OCI-LY1 (cell line): ENCODE results near the gene ADD2.

Experiments
- H2AFZ ChIP-seq: fragments of 200-600 bp; sonication (generic), shearing (Covaris generic); 2 replicates; pipeline ENCODE4 v1.6.0; 2014; ENCODE audit warnings: antibody characterized with exemption, mild to moderate bottlenecking, low read length
- H3F3A ChIP-seq: fragments of 200-600 bp; sonication (generic), shearing (Covaris generic); 2 replicates; pipeline ENCODE4 v1.6.0; 2014; ENCODE audit warnings: mild to moderate bottlenecking, antibody characterized with exemption, low read length, moderate library complexity; ENCODE audit not compliant: insufficient read depth
- H3K27ac ChIP-seq: fragments of 200-600 bp; sonication (generic); 2 replicates; pipeline ENCODE4 v1.5.1; 2014; ENCODE audit warnings: low read length, mixed run types, mild to moderate bottlenecking, low read depth; ENCODE audit not compliant: poor library complexity, severe bottlenecking
- H3K27me3 ChIP-seq: fragments of 200-600 bp; sonication (generic); 2 replicates; pipeline ENCODE4 v1.6.0; 2014; ENCODE audit warnings: antibody characterized with exemption, mild to moderate bottlenecking, low read length, moderate library complexity; ENCODE audit not compliant: insufficient read depth
- H3K36me3 ChIP-seq: fragments of 200-600 bp; sonication (generic); 2 replicates; pipeline ENCODE4 v1.6.1; 2014; ENCODE audit warnings: mild to moderate bottlenecking, antibody characterized with exemption, low read length, moderate library complexity, mixed read lengths; ENCODE audit not compliant: insufficient read depth
- H3K4me1 ChIP-seq: fragments of 200-600 bp; sonication (generic); 2 replicates; pipeline ENCODE4 v1.5.1; 2014; ENCODE audit warnings: mild to moderate bottlenecking, low read length, moderate library complexity; ENCODE audit not compliant: insufficient read depth, severe bottlenecking
- H3K4me2 ChIP-seq: fragments of 200-600 bp; sonication (generic), shearing (Covaris generic); 2 replicates; pipeline ENCODE4 v1.6.1; 2014; ENCODE audit warnings: low read length
- H3K4me3 ChIP-seq: fragments of 200-600 bp; sonication (generic); 2 replicates; pipeline ENCODE4 v1.5.1; 2014; ENCODE audit warnings: low read length, low read depth, mild to moderate bottlenecking, mixed read lengths; ENCODE audit not compliant: poor library complexity, severe bottlenecking
- H3K79me2 ChIP-seq: fragments of 200-600 bp; shearing (Covaris generic); 2 replicates; pipeline ENCODE4 v1.6.1; 2016; ENCODE audit warnings: mixed run types, low read length, mixed read lengths; ENCODE audit not compliant: insufficient read depth
- H3K9ac ChIP-seq: fragments of 200-600 bp; sonication (generic), shearing (Covaris generic); 2 replicates; pipeline ENCODE4 v1.6.1; 2014; ENCODE audit warnings: mild to moderate bottlenecking, low read length, mixed read lengths
- H3K9me2 ChIP-seq: fragments of 200-600 bp; sonication (generic), shearing (Covaris generic); 2 replicates; pipeline ENCODE4 v1.6.1; 2014; ENCODE audit warnings: low read depth, mild to moderate bottlenecking, low read length, mixed read lengths
- H3K9me3 ChIP-seq: fragments of 200-600 bp; shearing (Covaris generic); 2 replicates; pipeline ENCODE4 v1.6.1; 2014; ENCODE audit warnings: low read length, mixed read lengths
- H4K20me1 ChIP-seq: fragments of 200-600 bp; sonication (generic), shearing (Covaris generic); 2 replicates; pipeline ENCODE4 v1.6.0; 2016; ENCODE audit warnings: mild to moderate bottlenecking, low read length; ENCODE audit not compliant: insufficient read depth
- EZH2 ChIP-seq: fragments of 200-600 bp; sonication (generic), shearing (Covaris generic); IDR thresholded peaks from 2 replicates; pipeline ENCODE4 v1.8.0; 2017; ENCODE audit warnings: borderline replicate concordance, mixed run types, mild to moderate bottlenecking, antibody characterized with exemption, low read length, moderate library complexity, mixed read lengths
- TF ChIP-seq, protein P1 (sequence below): fragments of 200-600 bp; sonication (generic), shearing (Covaris generic); IDR thresholded peaks from 2 replicates; pipeline ENCODE4 v1.5.1; 2017; ENCODE audit warnings: mild to moderate bottlenecking, antibody characterized with exemption, low read length, moderate library complexity, mixed read lengths

ADD2 gene

DNA sequence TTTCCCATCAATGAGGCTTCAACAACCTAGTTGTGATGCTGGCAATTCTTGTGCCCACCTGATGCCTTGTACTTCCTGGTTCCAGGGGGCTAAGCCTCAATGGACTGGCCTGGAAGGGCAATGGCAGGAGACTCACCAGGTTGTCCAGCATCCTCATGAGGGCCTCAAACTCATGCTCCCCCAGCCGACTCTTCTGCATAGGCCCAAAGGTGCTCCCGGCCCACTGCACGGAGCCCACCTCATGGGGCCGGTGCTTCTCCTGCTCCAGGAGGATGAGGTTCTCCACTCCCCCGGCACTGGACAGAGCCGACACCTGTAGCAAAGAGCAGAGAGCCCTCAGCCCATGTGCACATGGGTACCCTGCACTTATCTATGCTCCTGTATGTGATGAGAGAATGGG lies 84.5 kb downstream of the ADD2 start:
- H2AFZ ChIP-seq: no peak overlapping the region
- no peak for TF ChIP-seq EZH2
- TF ChIP-seq, protein P1, sequence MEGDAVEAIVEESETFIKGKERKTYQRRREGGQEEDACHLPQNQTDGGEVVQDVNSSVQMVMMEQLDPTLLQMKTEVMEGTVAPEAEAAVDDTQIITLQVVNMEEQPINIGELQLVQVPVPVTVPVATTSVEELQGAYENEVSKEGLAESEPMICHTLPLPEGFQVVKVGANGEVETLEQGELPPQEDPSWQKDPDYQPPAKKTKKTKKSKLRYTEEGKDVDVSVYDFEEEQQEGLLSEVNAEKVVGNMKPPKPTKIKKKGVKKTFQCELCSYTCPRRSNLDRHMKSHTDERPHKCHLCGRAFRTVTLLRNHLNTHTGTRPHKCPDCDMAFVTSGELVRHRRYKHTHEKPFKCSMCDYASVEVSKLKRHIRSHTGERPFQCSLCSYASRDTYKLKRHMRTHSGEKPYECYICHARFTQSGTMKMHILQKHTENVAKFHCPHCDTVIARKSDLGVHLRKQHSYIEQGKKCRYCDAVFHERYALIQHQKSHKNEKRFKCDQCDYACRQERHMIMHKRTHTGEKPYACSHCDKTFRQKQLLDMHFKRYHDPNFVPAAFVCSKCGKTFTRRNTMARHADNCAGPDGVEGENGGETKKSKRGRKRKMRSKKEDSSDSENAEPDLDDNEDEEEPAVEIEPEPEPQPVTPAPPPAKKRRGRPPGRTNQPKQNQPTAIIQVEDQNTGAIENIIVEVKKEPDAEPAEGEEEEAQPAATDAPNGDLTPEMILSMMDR: no peak
- no peaks in the 10 kb centered on the region for H4K20me1 ChIP-seq
- no peak overlapping the region for H3K4me2 ChIP-seq
- no peak overlapping the region for H3K9ac ChIP-seq
- no peaks in the 10 kb centered on the region for H3K27me3 ChIP-seq
- H3F3A ChIP-seq: no peaks in the 10 kb centered on the region
- no peaks in the 10 kb centered on the region for H3K79me2 ChIP-seq
- no peaks in the 10 kb centered on the region for H3K36me3 ChIP-seq
- no peak overlapping the region for H3K27ac ChIP-seq
- no peaks in the 10 kb centered on the region for H3K4me1 ChIP-seq
- H3K9me3 ChIP-seq: no peaks in the 10 kb centered on the region
- no peaks in the 10 kb centered on the region for H3K9me2 ChIP-seq
- H3K4me3 ChIP-seq: no peak overlapping the region

DNA sequence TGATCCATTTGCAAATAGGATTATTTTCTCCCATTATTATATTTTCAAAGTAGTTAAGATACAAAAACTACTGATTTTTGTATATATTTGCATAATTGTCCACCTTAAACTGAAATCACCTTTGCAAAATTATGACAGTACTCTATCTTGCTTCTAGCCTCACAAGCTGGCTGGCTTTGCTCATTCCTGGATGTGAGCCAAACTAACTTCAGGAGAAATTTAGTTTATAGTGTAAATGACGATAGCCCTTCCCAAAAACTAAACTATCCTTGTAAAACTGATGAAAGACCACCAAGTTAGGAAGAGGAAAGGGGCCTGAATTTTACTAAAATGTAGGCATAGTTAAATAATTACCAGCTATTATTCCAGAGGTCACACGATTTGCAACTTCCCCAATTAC lies 87.3 kb downstream of the ADD2 start:
- TF ChIP-seq EZH2: no peak
- TF ChIP-seq, protein P1: no peak
- H3K4me2 ChIP-seq: no peak overlapping the region
- H3F3A ChIP-seq: no peaks in the 10 kb centered on the region
- no peaks in the 10 kb centered on the region for H3K79me2 ChIP-seq
- no peak overlapping the region for H3K9ac ChIP-seq
- no peak overlapping the region for H3K4me3 ChIP-seq
- no peaks in the 10 kb centered on the region for H3K4me1 ChIP-seq
- H3K36me3 ChIP-seq: no peaks in the 10 kb centered on the region
- no peaks in the 10 kb centered on the region for H3K9me2 ChIP-seq
- no peaks in the 10 kb centered on the region; the same call in 1 of the 2 replicates for H3K27me3 ChIP-seq
- H2AFZ ChIP-seq: no peak overlapping the region
- H3K9me3 ChIP-seq: no peaks in the 10 kb centered on the region
- no peak overlapping the region for H3K27ac ChIP-seq
- H4K20me1 ChIP-seq: no peaks in the 10 kb centered on the region

DNA sequence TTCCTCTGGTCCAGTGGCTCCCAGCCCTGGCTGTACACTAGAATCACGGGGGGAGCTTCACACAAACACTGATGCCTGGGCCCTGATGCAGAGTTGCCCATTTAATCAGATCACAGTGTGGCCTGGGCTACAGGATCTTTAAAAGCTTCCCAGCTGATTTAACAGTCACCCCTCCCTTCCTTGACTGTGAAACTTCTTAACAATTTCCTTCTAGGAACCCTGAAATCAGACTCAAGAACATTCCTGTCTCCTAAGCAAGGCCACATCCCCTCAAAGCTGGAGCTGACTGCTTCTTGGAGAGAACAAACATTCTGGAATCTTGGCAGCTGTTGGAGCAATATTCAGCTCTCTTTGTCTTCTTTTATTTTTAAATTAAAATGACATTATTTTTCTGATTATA lies 88.7 kb downstream of the ADD2 start:
- no peaks in the 10 kb centered on the region for H3F3A ChIP-seq
- H3K27me3 ChIP-seq: no peaks in the 10 kb centered on the region; the same call in 1 of the 2 replicates
- no peaks in the 10 kb centered on the region for H3K9me3 ChIP-seq
- H2AFZ ChIP-seq: no peak overlapping the region
- H3K9me2 ChIP-seq: no peaks in the 10 kb centered on the region
- no peak overlapping the region for H3K27ac ChIP-seq
- TF ChIP-seq EZH2: no peak
- TF ChIP-seq, protein P1: no peak
- H3K36me3 ChIP-seq: no peaks in the 10 kb centered on the region
- no peaks in the 10 kb centered on the region for H3K4me1 ChIP-seq
- H4K20me1 ChIP-seq: no peaks in the 10 kb centered on the region
- no peaks in the 10 kb centered on the region for H3K79me2 ChIP-seq
- H3K9ac ChIP-seq: no peak overlapping the region
- H3K4me3 ChIP-seq: no peak overlapping the region
- no peak overlapping the region for H3K4me2 ChIP-seq
